Measurements from ENCODE around the gene EIF2AK3.

DNA sequence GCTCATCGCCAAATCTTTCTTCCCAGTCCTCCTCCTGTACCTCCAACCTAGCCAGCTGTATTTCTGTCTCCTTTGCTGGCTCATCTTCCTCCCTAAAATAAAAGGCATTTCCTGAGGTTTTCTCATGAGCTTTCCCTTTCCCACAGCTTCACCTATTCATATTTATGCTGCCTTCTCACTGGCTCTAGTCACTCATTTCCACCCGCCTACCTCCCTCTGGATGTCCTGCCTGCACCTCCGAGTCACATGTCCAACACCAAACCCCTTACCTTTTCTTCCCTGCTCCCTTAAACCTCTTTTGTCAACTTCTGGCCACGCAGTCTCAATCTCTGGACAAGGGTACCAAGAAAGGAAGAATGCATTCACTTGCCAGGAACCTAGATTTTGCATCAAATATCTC is 2.8 kb downstream of the EIF2AK3 start:
- no peak for TF ChIP-seq POLR2A (IDR thresholded peaks at IDR 0.05; ENCODE audit: low read depth)
- TF ChIP-seq, protein P1, sequence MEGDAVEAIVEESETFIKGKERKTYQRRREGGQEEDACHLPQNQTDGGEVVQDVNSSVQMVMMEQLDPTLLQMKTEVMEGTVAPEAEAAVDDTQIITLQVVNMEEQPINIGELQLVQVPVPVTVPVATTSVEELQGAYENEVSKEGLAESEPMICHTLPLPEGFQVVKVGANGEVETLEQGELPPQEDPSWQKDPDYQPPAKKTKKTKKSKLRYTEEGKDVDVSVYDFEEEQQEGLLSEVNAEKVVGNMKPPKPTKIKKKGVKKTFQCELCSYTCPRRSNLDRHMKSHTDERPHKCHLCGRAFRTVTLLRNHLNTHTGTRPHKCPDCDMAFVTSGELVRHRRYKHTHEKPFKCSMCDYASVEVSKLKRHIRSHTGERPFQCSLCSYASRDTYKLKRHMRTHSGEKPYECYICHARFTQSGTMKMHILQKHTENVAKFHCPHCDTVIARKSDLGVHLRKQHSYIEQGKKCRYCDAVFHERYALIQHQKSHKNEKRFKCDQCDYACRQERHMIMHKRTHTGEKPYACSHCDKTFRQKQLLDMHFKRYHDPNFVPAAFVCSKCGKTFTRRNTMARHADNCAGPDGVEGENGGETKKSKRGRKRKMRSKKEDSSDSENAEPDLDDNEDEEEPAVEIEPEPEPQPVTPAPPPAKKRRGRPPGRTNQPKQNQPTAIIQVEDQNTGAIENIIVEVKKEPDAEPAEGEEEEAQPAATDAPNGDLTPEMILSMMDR (IDR thresholded peaks at IDR 0.05), result no peak
- no peak for TF ChIP-seq EP300 (IDR thresholded peaks at IDR 0.05)
- no peak for TF ChIP-seq POLR2AphosphoS5 (IDR thresholded peaks at IDR 0.05)
